IMR-90 (cell line): ENCODE results near the gene NOS2. TPM values are rescaled to one million over a fixed set of nuclear protein-coding genes. Genes with fewer than 3 reads are reported as not detected.

Source experiments
- ATAC-seq: fragments of 200-7000 bp; cut with Tn5 transposase; 2 replicates; pipeline ENCODE4 v1.9.1; 2020; ENCODE audit warnings: low read depth, mild to moderate bottlenecking, moderate library complexity
- BruUV-seq: library from RNA; stranded (reverse); fragments of 400-500 nt; replicated peaks from 2 replicates; lab custom pipeline; 2021; lab: Mats Ljungman, UMichigan
- CTCF ChIA-PET: fragments of 300-600 bp; formaldehyde crosslinking; extraction: SDS; loops from one replicate; lab custom pipeline; 2021; ENCODE audit warnings: antibody characterized with exemption; lab: Yijun Ruan, JAX
- POLR2A ChIA-PET: fragments of 300-600 bp; sonication (Branson Sonifier 250); formaldehyde crosslinking; loops from one replicate; lab custom pipeline; 2022; ENCODE audit warnings: antibody characterized with exemption; ENCODE audit not compliant: unreplicated experiment; lab: Charles Lee
- DNase-seq: peaks from one replicate; pipeline ENCODE4 v3.0.0; 2013
- H2AFZ ChIP-seq: replicated peaks from 2 replicates; pipeline ENCODE3; 2013; ENCODE audit warnings: low read length, mild to moderate bottlenecking; ENCODE audit not compliant: poor library complexity
- H2AK5ac ChIP-seq: 2 replicates; pipeline ENCODE4 v1.6.1; 2013; ENCODE audit warnings: low read depth, low read length, inconsistent platforms
- H2AK9ac ChIP-seq: replicated peaks from 2 replicates; pipeline ENCODE3; 2013; ENCODE audit warnings: mild to moderate bottlenecking, low read depth, low read length, moderate library complexity; ENCODE audit not compliant: poor library complexity
- H2BK120ac ChIP-seq: 2 replicates; pipeline ENCODE4 v1.6.1; 2013; ENCODE audit warnings: low read depth, low read length, inconsistent platforms
- H2BK15ac ChIP-seq: 3 replicates; pipeline ENCODE4 v1.6.1; 2013; ENCODE audit warnings: low read depth, low read length, inconsistent platforms
- H2BK20ac ChIP-seq: 2 replicates; pipeline ENCODE4 v1.6.1; 2013; ENCODE audit warnings: low read depth, mild to moderate bottlenecking, inconsistent platforms, low read length, moderate library complexity
- H2BK5ac ChIP-seq: 2 replicates; pipeline ENCODE4 v1.6.1; 2013; ENCODE audit warnings: mild to moderate bottlenecking, low read depth, low read length, inconsistent platforms; ENCODE audit not compliant: poor library complexity, severe bottlenecking
- H3K14ac ChIP-seq: replicated peaks from 2 replicates; pipeline ENCODE4 v1.6.1; 2013; ENCODE audit warnings: low read depth, low read length, inconsistent platforms
- H3K18ac ChIP-seq: 2 replicates; pipeline ENCODE4 v1.6.1; 2013; ENCODE audit warnings: low read depth, low read length, control low read depth
- H3K23ac ChIP-seq: 2 replicates; pipeline ENCODE4 v1.6.1; 2013; ENCODE audit warnings: low read depth, low read length, inconsistent platforms
- H3K27ac ChIP-seq: 2 replicates; pipeline ENCODE4 v1.5.1; 2013; ENCODE audit warnings: mild to moderate bottlenecking, control low read depth, low read length; ENCODE audit not compliant: insufficient read depth
- H3K27me3 ChIP-seq: 2 replicates; pipeline ENCODE4 v1.6.1; 2013; ENCODE audit warnings: low read length; ENCODE audit not compliant: control insufficient read depth, insufficient read depth
- H3K36me3 ChIP-seq: 2 replicates; pipeline ENCODE4 v1.6.1; 2013; ENCODE audit warnings: low read length, mixed read lengths; ENCODE audit not compliant: control insufficient read depth, insufficient read depth
- H3K4ac ChIP-seq: 2 replicates; pipeline ENCODE4 v1.6.1; 2013; ENCODE audit warnings: low read depth, low read length, inconsistent platforms
- H3K4me1 ChIP-seq: 2 replicates; pipeline ENCODE4 v1.6.1; 2013; ENCODE audit warnings: low read length, mixed read lengths; ENCODE audit not compliant: control insufficient read depth, insufficient read depth
- H3K4me2 ChIP-seq: 2 replicates; pipeline ENCODE4 v1.6.1; 2013; ENCODE audit warnings: low read depth, mild to moderate bottlenecking, control low read depth, low read length, moderate library complexity
- H3K4me3 ChIP-seq: 2 replicates; pipeline ENCODE4 v1.5.1; 2013; ENCODE audit warnings: low read depth, mild to moderate bottlenecking, control low read depth, low read length, moderate library complexity; ENCODE audit not compliant: insufficient read depth
- H3K56ac ChIP-seq: 2 replicates; pipeline ENCODE4 v1.6.1; 2013; ENCODE audit warnings: low read length, inconsistent platforms; ENCODE audit not compliant: insufficient read depth; ENCODE audit errors: extremely low read depth
- H3K79me1 ChIP-seq, 2 experiments: 2 replicates each; pipeline ENCODE4 v1.6.1; 2013; ENCODE audit warnings: low read length in 2 of 2, inconsistent platforms in 1 of 2, low read depth in 1 of 2
- H3K9ac ChIP-seq: 2 replicates; pipeline ENCODE4 v1.6.1; 2013; ENCODE audit warnings: low read depth, low read length, control low read depth
- H3K9me1 ChIP-seq: 2 replicates; pipeline ENCODE4 v1.6.1; 2013; ENCODE audit warnings: low read length, inconsistent platforms; ENCODE audit not compliant: insufficient read depth
- H3K9me3 ChIP-seq: 2 replicates; pipeline ENCODE4 v1.6.1; 2013; ENCODE audit warnings: low read length; ENCODE audit not compliant: control insufficient read depth, insufficient read depth
- H4K20me1 ChIP-seq: 2 replicates; pipeline ENCODE4 v1.6.1; 2013; ENCODE audit warnings: low read length, inconsistent platforms; ENCODE audit not compliant: insufficient read depth
- H4K5ac ChIP-seq: 2 replicates; pipeline ENCODE4 v1.6.1; 2013; ENCODE audit warnings: mild to moderate bottlenecking, low read depth, low read length, control low read depth
- H4K8ac ChIP-seq, 2 experiments: 2 replicates each; pipeline ENCODE4 v1.6.1; 2013; ENCODE audit warnings: low read depth in 2 of 2, low read length in 2 of 2, control low read depth in 1 of 2, inconsistent platforms in 1 of 2
- H4K91ac ChIP-seq: 2 replicates; pipeline ENCODE4 v1.6.1; 2013; ENCODE audit warnings: low read depth, low read length, inconsistent platforms; ENCODE audit not compliant: insufficient read depth
- CEBPB ChIP-seq: IDR thresholded peaks from 2 replicates; pipeline ENCODE4 v1.6.1; 2012; ENCODE audit warnings: low read depth, low read length, improper control_type of control experiment
- MAFK ChIP-seq: IDR thresholded peaks from 2 replicates; pipeline ENCODE4 v1.6.1; 2012; ENCODE audit warnings: low read depth, low read length, improper control_type of control experiment
- MXI1 ChIP-seq: IDR thresholded peaks from 2 replicates; pipeline ENCODE4 v1.6.1; 2012; ENCODE audit warnings: low read depth, mild to moderate bottlenecking, low read length, moderate library complexity, borderline replicate concordance
- NFE2L2 ChIP-seq: fragments of 150-350 bp; IDR thresholded peaks from 2 replicates; pipeline ENCODE4 v1.6.1; 2016; ENCODE audit warnings: low read depth, mild to moderate bottlenecking, low read length
- RFX5 ChIP-seq: IDR thresholded peaks from 2 replicates; pipeline ENCODE4 v1.8.0; 2012; ENCODE audit warnings: low read depth, mild to moderate bottlenecking, low read length, moderate library complexity
- SMC3 ChIP-seq: fragments of 150-350 bp; IDR thresholded peaks from 2 replicates; pipeline ENCODE4 v1.6.1; 2016; ENCODE audit warnings: low read depth, mild to moderate bottlenecking, antibody characterized with exemption, low read length, moderate library complexity
- WGBS, 2 experiments: methylation state at CpG; one replicate each; pipeline versions ENCODE4 v1.1.5 to v1.1.7; 2013; ENCODE audit warnings: missing lambda C conversion rate in 2 of 2; ENCODE audit not compliant: insufficient read length in 1 of 2; ENCODE audit errors: extremely low coverage in 2 of 2; 5-methylcytosine and 5-hydroxymethylcytosine counted together
- dilution Hi-C: fragments of 300-500 bp; cut with HindIII; formaldehyde crosslinking; loops from one replicate; pipeline ENCODE4 v1.14.3; 2018; ENCODE audit warnings: low sequenced_read_pairs; ENCODE audit not compliant: unreplicated experiment
- in situ Hi-C: fragments of 300-500 bp; cut with MboI; formaldehyde crosslinking; loops from 3 replicates; pipeline ENCODE4 v1.14.3; 2019; ENCODE audit warnings: low sequenced_read_pairs, inconsistent platforms, mixed read lengths
- intact Hi-C: fragments of 100-400 bp; cut with micrococcal nuclease; formaldehyde crosslinking; loops from 2 replicates; pipeline ENCODE4 v1.10.0; 2022
- polyA plus RNA-seq, 3 experiments: library from polyadenylated mRNA; depleted of rRNA; stranded (reverse); fragments of >200 nt; gene quantifications; 2 replicates each; pipeline ENCODE4 v1.2.3, GENCODE V29; 2012; ENCODE audit warnings: low replicate concordance in 1 of 3
- total RNA-seq: library from RNA; depleted of rRNA; stranded (reverse); fragments of >200 nt; gene quantifications from 2 replicates; pipeline ENCODE4 v1.2.3, GENCODE V29; 2012
- TF ChIP-seq, protein P1 (sequence below): conservative IDR thresholded peaks from 2 replicates; pipeline ENCODE4 v1.5.1; 2012; ENCODE audit warnings: mild to moderate bottlenecking, low read depth, low read length, improper control_type of control experiment

The NOS2 gene
- total and polyA plus RNA-seq, 2 of the 4 experiments (the other 2 are of a cell fraction), result under 0.01 TPM; not detected in 1

GRCh38 chr17:27751622-27752490 lies 48.5 kb downstream of the NOS2 start (continued):
- no peak for TF ChIP-seq MXI1

GRCh38 chr17:27751166-27751565 lies 49.2 kb downstream of the NOS2 start:
- H3K4me3 ChIP-seq, result no peak overlapping the region
- TF ChIP-seq RFX5, result no peak
- no peak for TF ChIP-seq SMC3
- TF ChIP-seq CEBPB, result no peak
- TF ChIP-seq MAFK, result no peak
- TF ChIP-seq, protein P1, sequence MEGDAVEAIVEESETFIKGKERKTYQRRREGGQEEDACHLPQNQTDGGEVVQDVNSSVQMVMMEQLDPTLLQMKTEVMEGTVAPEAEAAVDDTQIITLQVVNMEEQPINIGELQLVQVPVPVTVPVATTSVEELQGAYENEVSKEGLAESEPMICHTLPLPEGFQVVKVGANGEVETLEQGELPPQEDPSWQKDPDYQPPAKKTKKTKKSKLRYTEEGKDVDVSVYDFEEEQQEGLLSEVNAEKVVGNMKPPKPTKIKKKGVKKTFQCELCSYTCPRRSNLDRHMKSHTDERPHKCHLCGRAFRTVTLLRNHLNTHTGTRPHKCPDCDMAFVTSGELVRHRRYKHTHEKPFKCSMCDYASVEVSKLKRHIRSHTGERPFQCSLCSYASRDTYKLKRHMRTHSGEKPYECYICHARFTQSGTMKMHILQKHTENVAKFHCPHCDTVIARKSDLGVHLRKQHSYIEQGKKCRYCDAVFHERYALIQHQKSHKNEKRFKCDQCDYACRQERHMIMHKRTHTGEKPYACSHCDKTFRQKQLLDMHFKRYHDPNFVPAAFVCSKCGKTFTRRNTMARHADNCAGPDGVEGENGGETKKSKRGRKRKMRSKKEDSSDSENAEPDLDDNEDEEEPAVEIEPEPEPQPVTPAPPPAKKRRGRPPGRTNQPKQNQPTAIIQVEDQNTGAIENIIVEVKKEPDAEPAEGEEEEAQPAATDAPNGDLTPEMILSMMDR, result no peak
- no peak for TF ChIP-seq NFE2L2
- no peak overlapping the region for H4K5ac ChIP-seq
- no peak overlapping the region for H3K23ac ChIP-seq
- H3K27me3 ChIP-seq, result no peaks in the 10 kb centered on the region
- no peak overlapping the region for H4K91ac ChIP-seq
- H2BK5ac ChIP-seq, result no peak overlapping the region
- no peak overlapping the region for H3K4me2 ChIP-seq
- H3K9me1 ChIP-seq, result no peaks in the 10 kb centered on the region
- no peak overlapping the region for H3K56ac ChIP-seq
- H2AFZ ChIP-seq, result no peak overlapping the region
- no peak overlapping the region for H3K18ac ChIP-seq
- H2BK120ac ChIP-seq, result no peak overlapping the region
- intact Hi-C loops, result no loop called here
- no peaks in the 10 kb centered on the region for H3K4me1 ChIP-seq
- H3K9me3 ChIP-seq, result no peaks in the 10 kb centered on the region
- dilution Hi-C loops, result no loop called here
- H3K79me1 ChIP-seq, result no peaks in the 10 kb centered on the region
- H3K14ac ChIP-seq, result no peak overlapping the region
- ChIA-PET CTCF (no interaction called here), POLR2A (no interaction called here)
- H2BK20ac ChIP-seq, result no peak overlapping the region
- H2BK15ac ChIP-seq, result no peak overlapping the region
- H3K36me3 ChIP-seq, result no peaks in the 10 kb centered on the region
- H2AK9ac ChIP-seq, result no peak overlapping the region
- H2AK5ac ChIP-seq, result no peak overlapping the region
- no TSS peak for BruUV-seq
- no peak overlapping the region for H3K9ac ChIP-seq
- no peak for DNase-seq
- H4K8ac ChIP-seq, result no peak overlapping the region
- no peak overlapping the region for H3K4ac ChIP-seq
- no peaks in the 10 kb centered on the region for H4K20me1 ChIP-seq
- ATAC-seq, result no peak
- WGBS, 2 experiments, result 60% methylated on average over 5 of the region's 8 CpGs; no CpG with 5 or more reads in 1 of the 2 experiments
- H3K27ac ChIP-seq, result no peak overlapping the region
- in situ Hi-C loops, result loop anchor here (25.0 kb wide), 1 partner anchor 514 kb away; no protein-coding TSS in a partner anchor
